Ascending aorta (tissue), 2 donors: ENCODE measurements around the gene SLC38A1. TPM values are rescaled to one million over a fixed set of nuclear protein-coding genes. Genes with fewer than 3 reads are reported as not detected.

Source experiments
- DNase-seq, 2 donors: peaks; one replicate each; pipeline ENCODE4 v3.0.0-alpha.2; 2019; ENCODE audit warnings: low spot score in 2 of 2
- H3K27ac ChIP-seq, 2 donors: fragments of 200-600 bp; sonication (generic); one replicate each; pipeline ENCODE4 v1.5.1; 2016 to 2017; ENCODE audit warnings: mild to moderate bottlenecking in 1 of 2
- H3K27me3 ChIP-seq: fragments of 200-600 bp; sonication (generic); one replicate; pipeline ENCODE4 v1.5.1; 2017
- H3K36me3 ChIP-seq, 2 donors: fragments of 200-600 bp; sonication (generic); one replicate each; pipeline ENCODE4 v1.5.1; 2016
- H3K4me1 ChIP-seq, 2 donors: fragments of 200-600 bp; sonication (generic); one replicate each; pipeline ENCODE4 v1.5.1; 2016 to 2017; ENCODE audit warnings: mild to moderate bottlenecking in 1 of 2
- H3K4me3 ChIP-seq, 2 donors: fragments of 200-600 bp; sonication (generic); one replicate each; pipeline ENCODE4 v1.5.1; 2016 to 2017; ENCODE audit warnings: mild to moderate bottlenecking in 1 of 2
- H3K9me3 ChIP-seq, 2 donors: fragments of 200-600 bp; sonication (generic); one replicate each; pipeline ENCODE4 v1.5.1; 2016
- intact Hi-C: fragments of 100-400 bp; cut with DNase I; formaldehyde crosslinking; loops from one replicate; pipeline ENCODE4 v1.15.1; 2023
- total RNA-seq: library from RNA; depleted of rRNA; stranded (reverse); fragments of >200 nt; gene quantifications from one replicate; pipeline ENCODE4 v1.1.0, GENCODE V29; 2016
- TF ChIP-seq, protein P1 (sequence below), 3 experiments: fragments of 200-600 bp in 2 of 3; fragments of 450-650 bp in 1 of 3; sonication (generic) in 2 of 3; IDR thresholded peaks; one replicate each; pipeline ENCODE4 v1.5.1; 2016 to 2019; ENCODE audit warnings: antibody characterized with exemption in 3 of 3, mild to moderate bottlenecking in 1 of 3, moderate library complexity in 1 of 3

The SLC38A1 gene
- total RNA-seq, 1 donor from 2014 or later: 12.8 TPM

DNA sequence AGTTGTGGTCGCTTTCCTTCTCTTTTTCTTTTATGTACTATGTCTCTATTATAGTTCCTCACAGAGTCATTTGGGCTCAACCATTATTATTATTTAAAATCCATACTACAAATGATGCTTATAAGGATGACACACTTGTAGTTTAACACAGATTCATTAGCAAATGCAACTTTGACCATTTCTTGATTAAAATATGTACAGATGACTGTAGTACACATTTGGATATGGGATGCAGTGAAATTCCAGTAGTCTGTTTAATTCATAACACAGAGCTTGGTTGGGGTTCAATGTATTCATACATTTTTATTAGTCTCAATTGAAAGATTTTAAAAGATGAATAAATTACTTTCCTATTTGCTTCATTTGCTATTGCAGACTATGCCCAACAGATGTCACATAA, 30.0 kb downstream of the SLC38A1 start:
- H3K4me3 ChIP-seq: no peak overlapping the region
- DNase-seq: no peak
- intact Hi-C loops: no loop called here
- no peak overlapping the region for H3K27ac ChIP-seq
- no peaks in the 10 kb centered on the region for H3K36me3 ChIP-seq
- no peaks in the 10 kb centered on the region for H3K9me3 ChIP-seq
- H3K4me1 ChIP-seq: no peaks in the 10 kb centered on the region
- TF ChIP-seq, protein P1, sequence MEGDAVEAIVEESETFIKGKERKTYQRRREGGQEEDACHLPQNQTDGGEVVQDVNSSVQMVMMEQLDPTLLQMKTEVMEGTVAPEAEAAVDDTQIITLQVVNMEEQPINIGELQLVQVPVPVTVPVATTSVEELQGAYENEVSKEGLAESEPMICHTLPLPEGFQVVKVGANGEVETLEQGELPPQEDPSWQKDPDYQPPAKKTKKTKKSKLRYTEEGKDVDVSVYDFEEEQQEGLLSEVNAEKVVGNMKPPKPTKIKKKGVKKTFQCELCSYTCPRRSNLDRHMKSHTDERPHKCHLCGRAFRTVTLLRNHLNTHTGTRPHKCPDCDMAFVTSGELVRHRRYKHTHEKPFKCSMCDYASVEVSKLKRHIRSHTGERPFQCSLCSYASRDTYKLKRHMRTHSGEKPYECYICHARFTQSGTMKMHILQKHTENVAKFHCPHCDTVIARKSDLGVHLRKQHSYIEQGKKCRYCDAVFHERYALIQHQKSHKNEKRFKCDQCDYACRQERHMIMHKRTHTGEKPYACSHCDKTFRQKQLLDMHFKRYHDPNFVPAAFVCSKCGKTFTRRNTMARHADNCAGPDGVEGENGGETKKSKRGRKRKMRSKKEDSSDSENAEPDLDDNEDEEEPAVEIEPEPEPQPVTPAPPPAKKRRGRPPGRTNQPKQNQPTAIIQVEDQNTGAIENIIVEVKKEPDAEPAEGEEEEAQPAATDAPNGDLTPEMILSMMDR (IDR thresholded peaks at IDR 0.05): no peak
- no peaks in the 10 kb centered on the region for H3K27me3 ChIP-seq

DNA sequence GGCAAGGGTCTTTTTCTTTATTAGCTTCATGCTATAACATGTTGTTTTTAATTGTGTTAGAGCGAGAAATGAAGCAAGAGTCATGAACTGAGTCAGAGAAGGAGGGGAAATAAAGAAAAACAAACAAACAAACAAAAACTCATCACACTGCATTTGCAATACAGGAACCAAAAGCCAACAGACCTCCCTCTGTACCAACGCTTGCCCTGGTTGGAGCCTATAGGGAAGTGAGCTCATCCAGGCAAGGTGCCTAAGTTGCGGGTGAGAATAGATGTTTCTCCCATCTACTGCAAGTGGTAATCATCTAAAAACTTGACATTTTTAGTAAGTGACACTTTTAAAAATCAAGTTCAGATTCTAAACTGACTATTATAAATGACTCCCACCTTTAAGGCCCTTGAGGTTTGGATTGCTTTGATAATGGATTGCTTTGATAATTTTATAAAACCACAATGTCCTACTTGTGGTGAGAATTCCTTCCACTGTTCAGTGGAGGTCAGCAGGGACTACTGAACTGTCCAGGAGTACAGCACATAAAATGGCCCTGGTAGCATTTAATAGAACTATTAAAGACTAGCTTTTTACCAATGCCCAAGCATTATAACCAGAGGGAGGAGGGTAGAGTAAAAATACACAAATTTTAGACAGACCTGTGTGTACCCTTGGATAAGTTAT, 31.3 kb downstream of the SLC38A1 start:
- H3K4me3 ChIP-seq: no peak overlapping the region
- TF ChIP-seq, protein P1 (IDR thresholded peaks at IDR 0.05): no peak
- no peaks in the 10 kb centered on the region for H3K27me3 ChIP-seq
- intact Hi-C loops: no loop called here
- no peaks in the 10 kb centered on the region for H3K9me3 ChIP-seq
- no peak overlapping the region for H3K27ac ChIP-seq
- no peaks in the 10 kb centered on the region for H3K36me3 ChIP-seq
- DNase-seq: no peak
- H3K4me1 ChIP-seq: no peaks in the 10 kb centered on the region

DNA sequence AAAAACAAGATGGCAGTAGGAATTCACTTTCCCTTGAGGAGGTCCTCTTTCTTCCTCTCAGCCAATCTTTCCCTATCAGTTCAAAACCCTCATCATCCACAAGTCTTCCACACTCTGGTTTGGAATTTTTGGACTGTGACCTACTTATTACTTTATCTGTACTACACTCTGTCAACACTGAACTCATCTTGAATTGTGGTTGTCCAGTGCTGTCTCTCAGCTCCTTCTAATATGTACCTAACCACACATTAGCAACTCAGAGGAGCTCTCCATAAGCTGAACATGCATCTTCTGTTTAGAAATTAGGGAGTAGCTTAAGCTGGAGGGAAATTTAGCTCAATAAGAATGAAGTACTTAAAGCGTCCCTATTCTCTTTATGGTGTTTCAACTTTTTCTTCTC, 34.8 kb downstream of the SLC38A1 start:
- no peak overlapping the region for H3K4me3 ChIP-seq
- intact Hi-C loops: no loop called here
- TF ChIP-seq, protein P1 (IDR thresholded peaks at IDR 0.05): no peak
- no peak overlapping the region for H3K27ac ChIP-seq
- H3K9me3 ChIP-seq: no peaks in the 10 kb centered on the region
- no peak for DNase-seq
- no peaks in the 10 kb centered on the region for H3K4me1 ChIP-seq
- H3K36me3 ChIP-seq: no peaks in the 10 kb centered on the region
- H3K27me3 ChIP-seq: no peaks in the 10 kb centered on the region

DNA sequence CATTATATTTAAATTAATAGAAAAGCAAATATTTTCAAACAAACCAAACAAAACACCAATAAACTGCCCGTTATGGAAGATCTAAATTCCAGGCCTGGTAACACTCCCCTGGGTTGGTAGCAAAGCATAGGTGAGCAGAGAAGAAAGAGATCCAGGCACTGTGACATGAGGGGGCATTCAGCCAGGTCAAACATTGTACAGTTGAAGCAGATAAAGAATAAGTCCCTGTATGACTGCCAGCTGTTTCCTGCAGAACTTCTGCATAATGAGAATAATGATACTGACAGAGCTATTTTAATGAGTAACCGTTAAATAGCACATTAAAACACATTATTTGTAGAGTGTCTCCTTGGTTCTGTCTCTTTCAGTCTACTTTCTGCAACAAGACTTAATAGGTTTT, 35.4 kb downstream of the SLC38A1 start:
- TF ChIP-seq, protein P1 (IDR thresholded peaks at IDR 0.05): no peak
- Histone ChIP-seq H3K9me3 (no peaks in the 10 kb centered on the region), H3K4me1 (no peaks in the 10 kb centered on the region), H3K36me3 (no peaks in the 10 kb centered on the region), H3K4me3 (no peak overlapping the region), H3K27ac (no peak overlapping the region), H3K27me3 (no peaks in the 10 kb centered on the region)
- intact Hi-C loops: no loop called here
- DNase-seq: no peak

DNA sequence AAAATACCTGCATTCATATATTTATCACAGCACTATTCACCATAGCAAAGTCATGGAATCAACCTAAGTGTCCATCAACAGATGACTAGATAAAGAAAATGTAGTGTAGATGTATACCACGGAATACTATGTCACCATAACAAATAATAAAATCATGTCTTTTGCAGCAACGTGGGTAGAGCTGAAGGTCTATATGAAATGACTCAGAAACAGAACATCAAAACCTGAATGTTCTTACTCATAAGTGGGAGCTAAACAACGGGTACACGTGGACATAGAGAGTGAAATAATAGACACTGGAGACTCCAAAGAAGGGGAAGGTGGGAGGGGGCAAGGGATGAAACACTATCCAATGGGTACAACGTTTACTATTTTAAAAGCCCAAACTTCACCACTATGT, 37.9 kb downstream of the SLC38A1 start:
- no peak overlapping the region for H3K27ac ChIP-seq
- H3K4me1 ChIP-seq: peaks cover 0 to 4% of the 10 kb centered on the region in 2 donors
- no peaks in the 10 kb centered on the region for H3K9me3 ChIP-seq
- DNase-seq: no peak
- no peak overlapping the region for H3K4me3 ChIP-seq
- H3K36me3 ChIP-seq: no peaks in the 10 kb centered on the region
- no peaks in the 10 kb centered on the region for H3K27me3 ChIP-seq
- intact Hi-C loops: no loop called here
- TF ChIP-seq, protein P1 (IDR thresholded peaks at IDR 0.05): no peak

DNA sequence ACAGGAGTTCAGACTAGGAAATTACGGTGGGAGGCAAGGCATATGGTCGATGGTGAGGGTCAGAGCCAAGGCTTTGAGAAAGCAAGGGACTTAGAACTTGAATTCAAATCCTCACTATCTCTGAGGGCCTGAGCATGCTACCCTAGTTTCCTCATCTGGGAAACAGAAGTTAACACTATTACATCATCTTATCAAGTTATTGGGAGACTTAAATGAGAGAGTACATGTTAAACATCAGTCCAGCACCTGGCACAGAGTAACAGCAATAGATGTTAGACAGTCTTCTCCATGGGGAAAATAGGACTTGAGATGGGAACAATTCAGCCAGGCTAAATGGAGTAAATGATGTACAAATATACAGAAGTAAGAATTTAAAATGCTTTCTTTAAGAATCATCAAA, 38.5 kb downstream of the SLC38A1 start:
- Histone ChIP-seq H3K36me3 (no peaks in the 10 kb centered on the region), H3K9me3 (no peaks in the 10 kb centered on the region), H3K27ac (no peak overlapping the region), H3K4me3 (no peak overlapping the region), H3K4me1 (peaks cover 0 to 4% of the 10 kb centered on the region in 2 donors), H3K27me3 (no peaks in the 10 kb centered on the region)
- intact Hi-C loops: no loop called here
- TF ChIP-seq, protein P1 (IDR thresholded peaks at IDR 0.05): no peak
- no peak for DNase-seq
